Left cardiac atrium (tissue), 4 donors: Measurements from ENCODE around the gene SLC26A4. TPM values are rescaled to one million over a fixed set of nuclear protein-coding genes. Genes with fewer than 3 reads are reported as not detected.

Experiments
- ATAC-seq, 2 donors: fragments of 200-7000 bp; cut with Tn5 transposase; one replicate each; pipeline ENCODE4 v1.9.1; 2020; ENCODE audit warnings: mild to moderate bottlenecking in 2 of 2, moderate library complexity in 2 of 2
- DNase-seq: peaks from one replicate; pipeline ENCODE4 v3.0.0-alpha.2; 2020
- intact Hi-C, 2 donors: fragments of 100-400 bp; cut with DNase I; formaldehyde crosslinking; loops; one replicate each; pipeline versions ENCODE4 v1.14.1 to v1.15.1; 2022 to 2023
- total RNA-seq, 2 donors: library from RNA; stranded (reverse); fragmentation: NEBNext Ultra II Directional; extraction: Animal tissue kit (Norgen Biotek cat#: 25700); gene quantifications; one replicate each; pipeline ENCODE4 v1.2.1, GENCODE V29; 2021
- donor health status: DM: no; HTN: yes; CAD: no.
- donor health status: DM: no; HTN: yes; CAD: no; lungs with severe emphysema.
- donor health status: DM: yes; HTN: yes; CAD: no.
- donor health status: Dilated cardiomyopathy.

Gene SLC26A4
- total RNA-seq, 2 donors from 2014 or later = 0.58 to 0.74 TPM

DNA sequence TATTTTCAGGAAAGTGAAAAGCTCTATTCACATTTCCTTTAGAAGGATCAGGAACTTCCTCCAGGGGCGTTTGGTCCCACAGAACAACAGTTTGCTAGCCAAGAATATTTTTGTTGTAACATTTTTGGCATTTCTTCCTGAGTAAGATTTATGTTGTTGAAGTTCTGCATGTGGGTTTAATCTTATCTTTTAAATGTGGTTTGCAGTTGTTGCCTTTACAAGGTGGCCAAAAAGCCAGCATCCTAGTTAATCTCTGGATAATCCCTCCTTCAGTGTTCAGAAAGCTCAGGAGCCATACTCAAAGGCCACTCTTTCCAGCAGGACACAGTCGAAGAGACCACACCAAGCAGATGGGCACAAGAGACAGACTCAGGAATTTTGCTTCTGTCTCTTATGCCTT is 30.0 kb downstream of the SLC26A4 start:
- no peak for DNase-seq
- intact Hi-C loops = no loop called here
- ATAC-seq = peak in 1 of 2 donors; percentile 39

DNA sequence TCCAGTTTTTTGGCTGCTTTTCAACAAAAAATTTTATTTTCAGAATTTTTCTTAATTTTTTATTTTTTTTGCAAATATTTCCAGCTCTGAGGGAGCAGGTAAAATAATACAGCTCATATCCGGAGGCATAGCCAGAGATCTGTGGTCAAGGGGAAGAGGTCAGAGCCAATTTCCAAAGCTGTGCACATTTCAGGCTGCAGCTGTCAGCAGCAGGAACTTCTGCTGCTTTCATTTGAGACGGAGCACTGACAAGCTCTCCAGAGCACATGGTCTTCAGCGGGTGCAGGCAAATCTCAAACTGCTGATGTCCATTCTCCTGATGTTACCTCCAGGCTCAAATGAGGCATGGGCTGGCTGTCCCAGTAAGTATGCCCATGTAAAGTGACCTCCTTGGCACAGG is 31.1 kb downstream of the SLC26A4 start:
- DNase-seq = no peak
- intact Hi-C loops = no loop called here
- ATAC-seq = peak; percentile 44 to 70

DNA sequence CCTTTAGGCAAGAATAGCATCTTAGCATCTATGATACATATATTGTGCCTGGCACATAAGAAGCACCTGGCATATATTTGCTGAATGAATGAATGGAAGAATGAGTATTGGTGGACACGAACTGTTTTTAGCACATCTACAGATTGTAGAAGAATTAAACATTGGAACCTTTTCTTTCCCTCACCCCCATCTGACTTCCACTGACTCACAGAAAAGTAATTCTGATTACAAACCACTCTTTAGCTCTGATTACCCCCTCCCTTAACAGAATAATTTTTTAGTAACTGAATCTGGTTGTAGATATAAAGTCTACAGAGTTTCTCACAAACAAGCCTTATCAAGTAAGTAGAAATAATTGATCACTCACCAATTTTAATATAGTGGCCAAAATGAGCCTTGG is 31.9 kb downstream of the SLC26A4 start:
- intact Hi-C loops = no loop called here
- peak in 1 of 2 donors; percentile 40 for ATAC-seq
- no peak for DNase-seq

DNA sequence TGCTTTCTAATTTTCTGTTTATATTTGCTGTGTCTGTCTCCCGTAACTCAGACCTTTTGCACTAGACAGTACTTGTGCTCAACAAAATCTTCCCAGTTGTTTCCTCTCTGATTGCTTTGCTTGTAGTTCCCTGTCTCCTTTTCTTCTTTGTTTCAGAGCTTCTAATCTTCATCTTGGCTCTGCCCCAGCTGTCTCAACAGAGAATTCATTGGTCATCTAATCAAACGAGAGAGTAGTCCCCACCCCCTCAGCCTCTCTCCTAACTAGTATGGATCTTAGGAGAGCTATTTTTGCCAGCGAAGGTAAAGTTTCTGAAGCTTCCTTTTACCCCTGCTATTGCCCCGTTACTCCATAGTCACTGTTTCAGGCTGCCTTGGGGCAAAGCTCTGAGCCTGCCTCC is 32.8 kb downstream of the SLC26A4 start:
- ATAC-seq (no peak), DNase-seq (no peak)
- intact Hi-C loops = no loop called here

DNA sequence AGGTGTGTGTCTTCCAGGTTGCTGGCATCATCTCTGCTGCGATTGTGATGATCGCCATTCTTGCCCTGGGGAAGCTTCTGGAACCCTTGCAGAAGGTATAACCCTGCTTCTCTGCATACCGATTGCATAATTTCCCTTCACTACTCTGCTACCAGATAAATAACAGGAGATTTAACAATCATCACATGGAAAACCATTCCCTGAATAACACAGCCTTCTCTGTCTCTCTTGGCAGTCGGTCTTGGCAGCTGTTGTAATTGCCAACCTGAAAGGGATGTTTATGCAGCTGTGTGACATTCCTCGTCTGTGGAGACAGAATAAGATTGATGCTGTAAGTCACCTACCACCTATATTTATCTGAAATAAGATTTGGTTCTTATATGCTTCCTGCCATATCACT is 33.8 kb downstream of the SLC26A4 start:
- intact Hi-C loops = no loop called here
- DNase-seq (no peak), ATAC-seq (peak; percentile 30 to 44)

DNA sequence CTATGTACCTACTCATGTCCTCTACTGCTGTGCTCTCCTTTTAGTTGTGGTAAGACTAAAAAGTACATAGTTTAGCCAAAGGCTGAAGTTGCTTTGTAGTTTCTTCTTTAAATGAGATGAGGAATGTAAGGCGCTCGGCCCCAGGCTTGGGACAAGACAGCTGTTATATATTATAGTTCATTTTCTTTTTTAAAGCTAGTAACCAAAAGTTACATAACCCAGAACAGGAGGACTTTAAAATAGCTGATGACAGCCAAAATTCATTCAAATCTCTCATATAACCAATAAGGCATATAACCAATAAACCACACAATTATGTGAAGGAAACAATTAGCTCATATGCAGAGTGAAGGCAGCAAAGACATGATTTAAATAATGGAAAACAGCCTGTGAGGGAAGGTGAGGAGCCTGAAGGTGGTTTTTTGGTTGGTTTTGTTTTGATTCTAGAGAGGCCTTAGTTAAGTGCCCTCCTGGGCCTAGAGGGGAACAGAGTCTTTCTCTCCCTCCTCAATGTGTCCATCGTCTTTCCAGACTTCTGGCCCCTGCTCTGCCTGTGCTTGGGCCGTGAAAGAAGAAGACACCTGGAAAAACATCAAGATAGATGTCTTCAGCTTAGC is 35.8 kb downstream of the SLC26A4 start:
- ATAC-seq = no peak
- intact Hi-C loops = no loop called here

DNA sequence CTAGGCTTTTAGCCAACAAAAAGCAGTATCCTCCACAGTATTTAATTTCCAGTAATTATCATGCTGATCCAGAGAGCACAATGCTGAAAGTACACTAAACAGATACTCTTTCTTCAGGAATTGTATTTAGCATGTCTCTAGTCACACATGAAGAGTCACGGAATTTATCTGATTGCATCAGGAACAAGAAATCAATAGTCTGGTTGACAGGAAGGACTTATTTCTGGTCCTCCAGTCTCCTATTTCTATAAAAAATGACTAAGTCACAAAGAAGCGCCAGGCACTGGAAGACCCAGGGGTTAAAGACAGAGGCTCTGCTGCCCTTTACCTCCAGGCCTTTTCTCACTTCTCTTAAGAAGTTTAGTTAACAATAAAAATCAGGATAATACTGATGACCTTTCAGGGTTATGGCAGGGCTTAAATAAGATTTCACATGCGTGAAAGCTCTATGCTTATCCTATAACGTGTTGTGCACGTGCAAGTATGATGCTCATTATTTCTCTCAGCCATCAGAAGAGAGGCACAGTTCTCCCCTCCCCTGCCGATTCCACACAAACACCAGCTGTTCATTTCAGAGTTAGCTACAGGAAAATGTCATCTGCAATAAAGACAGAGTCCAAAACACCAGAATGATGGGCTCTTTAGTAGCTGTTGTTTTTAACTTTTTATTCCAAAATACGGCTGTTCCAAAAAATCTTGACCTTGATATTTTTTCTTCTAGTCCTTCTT is 36.9 kb downstream of the SLC26A4 start:
- intact Hi-C loops = no loop called here
- DNase-seq (no peak), ATAC-seq (no peak)

More for the DNA sequence above, 35.8 kb downstream of the SLC26A4 start:
- DNase-seq = no peak

DNA sequence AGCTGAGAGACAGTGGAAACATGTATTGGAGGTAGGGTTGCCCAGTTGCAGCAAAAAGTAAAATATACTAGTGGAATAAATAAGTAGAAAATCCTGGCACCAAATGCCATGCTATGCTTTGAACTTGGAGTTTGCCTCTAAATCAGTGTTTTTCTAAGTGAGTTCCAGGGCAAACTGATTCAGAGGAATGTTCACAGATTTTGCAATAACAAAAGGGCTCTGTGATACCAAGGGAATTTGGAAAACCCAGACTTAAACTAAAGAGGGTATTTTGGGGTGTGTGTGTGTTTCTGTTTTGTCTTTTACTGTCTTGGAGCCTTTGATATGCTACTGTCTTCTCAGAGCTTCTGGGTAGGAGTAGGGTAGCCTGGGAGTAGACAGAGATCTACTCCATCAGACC is 39.9 kb downstream of the SLC26A4 start:
- intact Hi-C loops = no loop called here
- ATAC-seq (peak in 1 of 2 donors; percentile 34), DNase-seq (no peak)

DNA sequence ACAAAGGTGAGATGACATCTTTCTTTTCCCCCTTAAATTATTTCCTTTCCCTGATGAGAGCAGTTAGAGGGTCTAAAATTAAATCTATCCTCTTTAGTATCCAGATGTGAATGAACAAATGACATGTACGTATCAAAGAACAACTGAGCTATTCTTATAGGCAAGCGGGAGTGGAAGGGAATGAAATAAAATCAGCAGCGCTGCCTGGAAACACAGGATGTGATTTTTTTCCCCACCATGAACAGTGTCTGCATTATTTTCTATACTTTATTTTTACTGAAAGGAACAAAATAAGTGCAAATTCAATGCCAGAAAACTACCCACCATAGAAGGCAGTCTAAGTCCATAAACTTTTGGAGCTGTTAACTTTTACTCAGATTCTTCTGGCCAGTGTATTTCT is 40.6 kb downstream of the SLC26A4 start:
- no peak for ATAC-seq
- intact Hi-C loops = no loop called here
- DNase-seq = no peak

DNA sequence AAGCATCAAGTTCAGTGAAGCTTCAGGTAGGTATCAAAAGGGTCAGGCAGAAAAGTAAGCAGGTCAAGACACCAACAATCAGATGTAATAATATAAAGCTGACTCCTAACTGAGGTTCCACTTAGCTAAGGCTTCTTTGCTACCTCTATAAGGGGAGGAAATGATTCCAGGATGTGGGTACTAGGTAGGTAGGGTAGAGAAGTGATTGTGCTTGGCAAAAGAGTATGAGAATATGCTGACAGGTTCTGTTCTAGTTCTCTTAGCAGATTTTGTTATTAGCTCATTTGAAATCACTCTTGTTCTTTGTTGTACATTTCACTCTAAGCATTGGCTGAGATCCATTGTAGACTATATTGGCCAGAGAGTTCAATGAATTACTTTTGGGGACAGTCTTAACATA is 42.6 kb downstream of the SLC26A4 start:
- ATAC-seq (no peak), DNase-seq (no peak)
- intact Hi-C loops = no loop called here

DNA sequence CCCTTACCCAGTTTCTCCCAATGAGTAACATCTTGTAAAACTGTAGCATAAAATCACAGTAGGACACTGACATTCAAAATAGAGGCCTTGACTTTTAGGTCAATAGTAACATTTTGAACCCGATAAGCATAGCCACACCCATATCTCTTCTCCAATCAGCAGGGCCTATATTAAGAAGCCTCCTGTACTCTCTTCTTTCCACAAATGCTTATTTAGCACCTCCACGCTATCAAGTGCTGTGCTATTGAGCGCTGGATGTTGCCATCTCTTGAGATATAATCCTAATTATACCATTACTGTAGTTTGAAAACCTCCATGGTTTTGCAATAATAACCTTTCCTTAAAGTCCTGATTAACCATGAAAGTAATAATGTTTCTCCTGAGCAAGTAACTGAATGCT is 43.2 kb downstream of the SLC26A4 start:
- DNase-seq = no peak
- no peak for ATAC-seq
- intact Hi-C loops = no loop called here

DNA sequence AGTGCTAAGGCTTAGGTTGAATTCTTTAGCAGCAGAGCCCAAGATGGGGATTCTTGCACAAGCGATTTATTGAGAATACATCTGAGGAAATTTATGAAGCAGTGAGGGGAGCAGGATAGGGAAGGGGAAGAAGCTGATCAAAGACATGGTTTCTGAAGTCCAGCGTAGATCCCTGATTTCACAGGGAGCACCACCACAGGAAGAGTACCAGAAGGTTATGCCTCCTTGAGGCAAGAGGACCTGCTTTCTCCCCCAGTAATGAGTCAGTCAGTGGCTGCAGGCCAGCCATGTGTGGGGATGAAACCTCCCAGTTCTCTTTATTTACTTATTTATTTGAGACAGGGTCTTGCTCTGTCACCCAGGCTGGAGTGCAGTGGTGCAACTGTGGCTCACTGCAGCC is 48.3 kb downstream of the SLC26A4 start:
- no peak for DNase-seq
- intact Hi-C loops = no loop called here
- no peak for ATAC-seq

DNA sequence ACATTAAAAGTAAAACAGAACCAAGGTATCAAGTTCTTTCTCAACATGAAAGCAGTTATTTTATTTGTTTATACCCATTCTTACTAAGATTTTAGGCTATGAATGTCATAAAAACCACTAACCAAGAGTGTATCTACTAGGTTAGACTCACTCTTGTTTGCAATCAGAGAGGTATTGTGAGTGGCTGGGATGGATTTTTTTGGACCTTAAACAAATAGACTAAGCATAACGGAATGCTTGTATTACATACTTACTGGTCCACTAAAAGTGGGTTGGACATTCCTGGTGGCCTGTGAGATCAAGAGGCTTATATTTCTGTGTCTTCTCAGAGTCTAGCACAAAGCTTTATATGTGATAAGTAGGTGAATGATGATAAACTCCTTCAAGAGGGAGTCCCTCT is 50.7 kb downstream of the SLC26A4 start:
- intact Hi-C loops = no loop called here
- no peak for DNase-seq

DNA sequence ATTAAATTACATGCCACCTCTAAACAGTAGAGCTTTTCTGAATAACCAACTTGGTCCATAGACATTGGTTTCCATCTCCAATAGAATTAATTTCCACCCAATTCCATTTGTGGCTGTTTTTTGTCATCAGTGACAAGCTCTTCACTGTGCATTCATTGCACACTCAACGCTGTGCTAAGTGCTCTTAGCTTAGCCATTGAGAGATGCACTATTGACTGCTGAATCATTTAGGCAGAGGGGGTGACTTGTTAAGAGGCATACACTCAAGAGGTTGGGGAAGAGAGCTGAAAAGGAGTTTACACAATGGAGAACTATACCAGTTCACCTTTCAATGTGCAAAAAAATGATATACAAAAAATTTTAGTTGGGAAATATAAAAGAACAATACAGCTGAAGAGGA is 51.4 kb downstream of the SLC26A4 start:
- no peak for ATAC-seq
- no peak for DNase-seq
- intact Hi-C loops = no loop called here

More for the DNA sequence above, 50.7 kb downstream of the SLC26A4 start:
- ATAC-seq = no peak

DNA sequence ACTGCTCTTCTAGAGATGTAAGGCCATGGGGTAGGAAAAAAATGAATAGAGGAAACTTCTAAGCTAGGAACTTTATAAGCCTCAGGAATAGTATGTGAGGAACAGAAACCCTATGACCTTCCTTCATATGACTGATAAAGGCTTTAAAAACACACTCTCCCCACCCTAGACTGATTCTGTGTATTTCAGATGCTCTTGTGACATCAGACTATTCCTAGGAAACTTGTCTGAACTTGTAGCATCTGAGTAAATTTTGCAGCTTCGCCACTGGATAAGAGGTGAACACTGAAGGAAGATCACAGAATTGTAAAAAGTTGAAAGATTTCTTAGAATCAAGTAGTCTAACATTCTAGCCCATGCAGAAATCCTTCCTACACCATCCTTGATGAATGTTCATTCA is 52.3 kb downstream of the SLC26A4 start:
- DNase-seq (no peak), ATAC-seq (no peak)
- intact Hi-C loops = no loop called here

DNA sequence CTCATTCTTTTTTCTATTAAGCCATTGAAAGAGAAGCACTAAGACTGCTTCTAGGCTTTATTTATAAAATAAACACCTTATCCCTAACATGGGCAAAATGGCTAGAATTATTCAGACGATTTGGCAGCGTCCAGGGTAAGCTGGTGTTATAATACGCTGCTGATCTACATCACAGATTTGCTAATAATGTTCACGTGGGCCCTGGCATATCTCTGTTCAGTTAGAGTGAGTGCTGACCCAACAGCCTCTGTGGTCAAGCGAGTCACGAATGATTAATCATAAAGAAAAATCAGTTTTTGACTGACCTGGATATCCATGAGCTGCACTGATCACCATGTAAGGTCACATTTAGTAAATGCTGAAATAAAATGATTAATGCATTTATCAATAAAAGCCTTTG is 54.9 kb downstream of the SLC26A4 start:
- intact Hi-C loops = no loop called here
- DNase-seq = no peak

DNA sequence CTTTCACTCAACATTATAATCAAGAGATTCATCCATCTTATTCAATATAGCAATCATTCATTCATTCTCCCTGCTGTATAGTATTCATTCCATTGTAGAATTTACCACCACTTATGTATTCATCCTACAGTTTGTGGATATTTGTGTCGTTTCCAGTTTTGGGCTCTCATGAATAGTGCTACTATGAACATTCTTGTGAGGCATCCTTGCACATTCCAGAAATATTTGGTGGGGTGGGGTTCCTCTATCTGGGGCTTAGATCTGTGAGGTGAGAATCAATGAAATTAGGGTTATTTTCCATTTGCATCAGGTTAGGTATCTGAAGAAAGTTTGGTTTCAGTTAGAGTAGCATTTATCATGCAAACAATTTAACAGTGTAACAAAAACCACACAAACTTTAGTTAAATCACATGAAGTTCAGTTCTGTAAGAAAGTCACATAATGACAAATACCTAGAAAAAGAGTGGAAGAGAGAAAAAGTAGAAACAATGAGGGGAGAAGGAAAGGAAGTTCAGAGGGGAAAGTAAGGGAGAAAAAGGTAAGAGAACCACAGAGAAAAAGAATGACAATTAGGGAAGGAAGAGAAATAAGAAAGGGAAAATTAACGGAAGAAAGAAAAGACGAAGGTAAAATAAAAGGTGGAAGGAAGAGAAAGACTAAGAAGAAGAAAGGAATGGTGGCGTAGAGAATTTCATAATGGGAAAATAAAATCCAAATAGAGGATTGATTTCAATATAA is 58.0 kb downstream of the SLC26A4 start:
- ATAC-seq (no peak), DNase-seq (no peak)
- intact Hi-C loops = no loop called here

More for the DNA sequence above, 54.9 kb downstream of the SLC26A4 start:
- no peak for ATAC-seq

DNA sequence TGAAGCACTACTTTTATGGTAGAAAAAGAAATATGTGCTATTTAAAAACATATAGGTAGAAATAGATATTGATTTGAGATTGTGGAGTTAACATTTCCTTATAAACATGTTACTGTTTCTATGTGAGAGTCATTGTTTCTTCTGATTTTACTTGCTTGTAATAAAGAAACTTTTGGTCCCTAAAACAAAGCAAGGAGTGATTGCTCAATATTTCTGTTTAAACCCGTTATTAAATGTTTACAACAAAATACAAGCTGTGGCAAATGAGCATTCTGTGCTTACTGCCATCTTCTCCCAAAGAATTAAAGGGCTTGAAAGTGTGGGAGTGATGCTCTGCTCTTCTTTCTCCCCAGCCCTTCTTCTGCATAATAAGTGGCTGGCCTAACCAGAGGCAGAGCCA is 60.7 kb downstream of the SLC26A4 start:
- DNase-seq = no peak
- ATAC-seq = no peak
- intact Hi-C loops = loop anchor here (10.0 kb wide), 3 partner anchors 154 to 776 kb away; no protein-coding TSS in a partner anchor

DNA sequence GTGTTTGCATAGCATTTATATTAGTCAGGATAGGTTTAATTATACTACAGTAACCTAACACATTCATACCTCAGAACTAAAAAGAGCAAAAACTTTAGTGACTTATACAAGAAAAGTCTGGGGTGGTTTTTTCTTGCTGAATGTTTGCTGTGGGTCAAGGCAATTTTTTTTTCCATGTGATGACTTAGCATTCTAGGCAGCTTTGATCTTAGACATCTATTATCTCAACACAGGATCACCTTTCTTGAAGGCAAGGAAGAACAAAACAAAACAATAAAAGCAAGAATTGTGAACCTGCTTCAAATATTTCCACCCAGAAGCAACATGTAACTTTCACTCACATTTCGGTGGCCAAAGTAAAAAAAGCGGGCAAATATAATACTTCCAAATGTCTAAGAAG is 62.6 kb downstream of the SLC26A4 start:
- ATAC-seq (no peak), DNase-seq (no peak)
- intact Hi-C loops = loop anchor here (10.0 kb wide), 3 partner anchors 152 to 778 kb away; no protein-coding TSS in a partner anchor

DNA sequence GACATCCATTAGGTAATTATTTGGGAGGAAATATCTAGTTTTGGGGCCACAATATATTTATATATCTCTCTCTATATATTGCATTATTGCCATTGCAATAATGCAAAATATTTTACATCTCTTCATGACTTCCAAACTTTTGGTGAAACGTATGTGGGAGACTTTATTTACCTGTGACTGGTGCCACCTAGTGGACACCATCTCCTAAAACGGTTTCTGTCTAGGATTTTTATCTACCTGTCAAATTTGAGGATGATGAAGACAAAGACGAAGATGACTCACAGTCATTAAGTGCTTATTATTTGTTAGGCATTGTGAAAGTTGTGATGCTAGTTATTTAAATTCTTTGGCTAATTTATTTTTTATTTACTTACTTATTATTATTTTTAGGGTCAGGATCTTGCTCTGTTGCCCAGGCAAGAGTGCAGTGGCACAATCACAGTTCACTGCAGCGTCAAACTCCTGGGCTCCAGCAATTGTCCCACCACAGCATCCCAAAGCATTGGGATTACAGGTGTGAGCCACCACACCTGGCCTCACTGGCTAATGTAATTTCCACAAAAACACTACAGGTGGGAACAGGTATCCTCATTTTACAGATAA is 64.6 kb downstream of the SLC26A4 start:
- DNase-seq = peak; percentile 39
- ATAC-seq = no peak
- intact Hi-C loops = loop anchor here (2.0 to 10.0 kb wide), 5 partner anchors 150 to 780 kb away; no protein-coding TSS in a partner anchor
